PFSK-1 (cell line): ENCODE measurements around the gene PKD1L1.

Experiments used
- POLR2AphosphoS5 ChIP-seq: IDR thresholded peaks from 2 replicates; pipeline ENCODE4 v1.6.1; 2012; ENCODE audit warnings: low read depth, mild to moderate bottlenecking, control low read depth, low read length, moderate library complexity
- SIN3A ChIP-seq: IDR thresholded peaks from 2 replicates; pipeline ENCODE4 v1.6.1; 2012; ENCODE audit warnings: mild to moderate bottlenecking, low read length, moderate library complexity, borderline replicate concordance; ENCODE audit not compliant: insufficient read depth
- TAF1 ChIP-seq: IDR thresholded peaks from 2 replicates; pipeline ENCODE4 v1.6.1; 2012; ENCODE audit warnings: low read length, control low read depth, borderline replicate concordance; ENCODE audit not compliant: insufficient read depth
- TF ChIP-seq, protein P1 (sequence below), 2 experiments: IDR thresholded peaks; 2 replicates each; pipeline versions ENCODE4 v1.6.1 to v1.8.0; 2011 to 2012; ENCODE audit warnings: low read depth in 2 of 2, low read length in 2 of 2, control low read depth in 1 of 2, inconsistent platforms in 1 of 2, mild to moderate bottlenecking in 1 of 2, moderate library complexity in 1 of 2; ENCODE audit not compliant: insufficient read depth in 1 of 2

DNA sequence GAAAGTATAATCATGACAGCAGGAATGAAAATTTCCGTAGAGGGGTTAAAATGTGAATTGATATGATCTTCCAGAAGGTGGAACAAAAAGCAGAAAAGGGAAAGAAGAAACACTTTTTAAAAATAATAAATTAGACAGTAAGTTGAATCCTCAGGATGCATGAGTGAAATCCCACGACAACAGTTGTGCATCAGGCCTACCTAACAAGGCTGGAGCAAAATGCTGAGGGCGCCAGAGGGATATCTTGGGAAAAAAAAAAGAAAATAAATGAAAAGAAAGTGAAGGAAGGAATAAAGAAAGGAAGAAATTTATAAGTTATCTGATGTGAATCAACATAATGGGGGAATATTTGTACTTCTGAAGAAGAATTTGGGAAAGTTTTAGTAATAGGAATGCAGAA lies 44.2 kb upstream of the PKD1L1 start:
- TF ChIP-seq TAF1 (no peak), POLR2AphosphoS5 (no peak), SIN3A (no peak)
- TF ChIP-seq, protein P1, sequence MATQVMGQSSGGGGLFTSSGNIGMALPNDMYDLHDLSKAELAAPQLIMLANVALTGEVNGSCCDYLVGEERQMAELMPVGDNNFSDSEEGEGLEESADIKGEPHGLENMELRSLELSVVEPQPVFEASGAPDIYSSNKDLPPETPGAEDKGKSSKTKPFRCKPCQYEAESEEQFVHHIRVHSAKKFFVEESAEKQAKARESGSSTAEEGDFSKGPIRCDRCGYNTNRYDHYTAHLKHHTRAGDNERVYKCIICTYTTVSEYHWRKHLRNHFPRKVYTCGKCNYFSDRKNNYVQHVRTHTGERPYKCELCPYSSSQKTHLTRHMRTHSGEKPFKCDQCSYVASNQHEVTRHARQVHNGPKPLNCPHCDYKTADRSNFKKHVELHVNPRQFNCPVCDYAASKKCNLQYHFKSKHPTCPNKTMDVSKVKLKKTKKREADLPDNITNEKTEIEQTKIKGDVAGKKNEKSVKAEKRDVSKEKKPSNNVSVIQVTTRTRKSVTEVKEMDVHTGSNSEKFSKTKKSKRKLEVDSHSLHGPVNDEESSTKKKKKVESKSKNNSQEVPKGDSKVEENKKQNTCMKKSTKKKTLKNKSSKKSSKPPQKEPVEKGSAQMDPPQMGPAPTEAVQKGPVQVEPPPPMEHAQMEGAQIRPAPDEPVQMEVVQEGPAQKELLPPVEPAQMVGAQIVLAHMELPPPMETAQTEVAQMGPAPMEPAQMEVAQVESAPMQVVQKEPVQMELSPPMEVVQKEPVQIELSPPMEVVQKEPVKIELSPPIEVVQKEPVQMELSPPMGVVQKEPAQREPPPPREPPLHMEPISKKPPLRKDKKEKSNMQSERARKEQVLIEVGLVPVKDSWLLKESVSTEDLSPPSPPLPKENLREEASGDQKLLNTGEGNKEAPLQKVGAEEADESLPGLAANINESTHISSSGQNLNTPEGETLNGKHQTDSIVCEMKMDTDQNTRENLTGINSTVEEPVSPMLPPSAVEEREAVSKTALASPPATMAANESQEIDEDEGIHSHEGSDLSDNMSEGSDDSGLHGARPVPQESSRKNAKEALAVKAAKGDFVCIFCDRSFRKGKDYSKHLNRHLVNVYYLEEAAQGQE (IDR thresholded peaks at IDR 0.05; ENCODE audit: insufficient read depth in 1 of 2, low read depth in 2 of 2, low read length in 2 of 2), result no peak
